HepG2 (cell line): ENCODE results near the gene PRKN.

Experiments
- BHLHE40 ChIP-seq: IDR thresholded peaks from 2 replicates; pipeline ENCODE4 v1.6.1; 2011; ENCODE audit warnings: low read length, improper control_type of control experiment
- CREB1 ChIP-seq, 2 experiments: fragments of 450-650 bp in 1 of 2; IDR thresholded peaks; 2 replicates each; pipeline ENCODE4 v1.6.1; 2016 to 2017; ENCODE audit warnings: control low read depth in 1 of 2, mild to moderate bottlenecking in 1 of 2, missing compliant biosample characterization in 1 of 2, missing genetic modification characterization in 1 of 2
- EZH2 ChIP-seq: conservative IDR thresholded peaks from 2 replicates; pipeline ENCODE4 v1.6.1; 2012; ENCODE audit warnings: mild to moderate bottlenecking, low read depth, low read length, moderate library complexity
- IRF2 ChIP-seq: IDR thresholded peaks from 2 replicates; pipeline ENCODE4 v1.6.1; 2018; ENCODE audit warnings: missing genetic modification reagents, missing compliant biosample characterization
- KDM1A ChIP-seq: IDR thresholded peaks from 2 replicates; pipeline ENCODE4 v1.6.1; 2016; ENCODE audit warnings: missing compliant biosample characterization
- KLF12 ChIP-seq: sonication (generic); formaldehyde crosslinking; IDR thresholded peaks from 2 replicates; pipeline ENCODE4 v1.4.0; 2020; ENCODE audit warnings: missing genetic modification reagents, borderline replicate concordance
- NR2F6 ChIP-seq, 2 experiments: IDR thresholded peaks; 2 replicates each; pipeline ENCODE4 v1.6.1; 2016; ENCODE audit warnings: antibody characterized with exemption in 1 of 2, mild to moderate bottlenecking in 1 of 2
- SRSF9 ChIP-seq: fragments of 200-400 bp; formaldehyde crosslinking; IDR thresholded peaks from 2 replicates; pipeline ENCODE4 v1.6.1; 2018; ENCODE audit warnings: borderline replicate concordance, mild to moderate bottlenecking, low read depth, low read length; ENCODE audit not compliant: insufficient read depth, poor library complexity, severe bottlenecking
- ZNF33B ChIP-seq: sonication (generic); formaldehyde crosslinking; IDR thresholded peaks from 2 replicates; pipeline ENCODE4 v1.5.1; 2020; ENCODE audit warnings: mild to moderate bottlenecking, missing genetic modification reagents
- ZNF766 ChIP-seq: sonication (generic); formaldehyde crosslinking; IDR thresholded peaks from 2 replicates; pipeline ENCODE4 v1.5.0; 2020; ENCODE audit warnings: missing genetic modification reagents, borderline replicate concordance
- TF ChIP-seq, protein P1 (sequence below): sonication (generic); formaldehyde crosslinking; IDR thresholded peaks from 2 replicates; pipeline ENCODE4 v1.5.0; 2020; ENCODE audit warnings: mild to moderate bottlenecking, missing genetic modification reagents, moderate library complexity
- TF ChIP-seq, protein P2 (sequence below): sonication (generic); formaldehyde crosslinking; IDR thresholded peaks from 2 replicates; pipeline ENCODE4 v1.8.0; 2022; ENCODE audit warnings: missing genetic modification reagents, low read depth, mild to moderate bottlenecking, borderline replicate concordance
- TF ChIP-seq, protein P3 (sequence below), 2 experiments: IDR thresholded peaks; 2 replicates each; pipeline ENCODE4 v1.6.1; 2011 to 2012; ENCODE audit warnings: low read length in 2 of 2, borderline replicate concordance in 1 of 2, low read depth in 1 of 2, mild to moderate bottlenecking in 1 of 2, moderate library complexity in 1 of 2

DNA sequence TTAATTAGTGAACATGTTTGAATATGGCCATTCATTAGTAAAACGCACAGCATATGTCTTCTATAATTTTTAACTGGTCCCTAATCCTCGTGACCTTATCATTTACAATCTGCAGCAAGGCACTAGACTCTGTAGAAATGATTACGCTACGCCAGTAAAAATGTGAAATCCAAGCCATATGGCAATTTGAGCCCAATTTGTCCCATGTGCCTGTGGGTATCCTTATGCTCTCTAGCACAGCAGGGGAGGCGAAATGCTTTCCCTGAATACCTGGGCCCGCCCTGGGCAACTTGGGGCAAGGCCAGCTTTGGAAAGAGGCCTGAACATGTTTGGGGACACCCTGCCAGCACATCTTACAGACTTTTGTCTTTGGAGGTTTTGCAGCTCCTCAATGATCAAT, 1331.0 kb downstream of the PRKN start:
- TF ChIP-seq, protein P1, sequence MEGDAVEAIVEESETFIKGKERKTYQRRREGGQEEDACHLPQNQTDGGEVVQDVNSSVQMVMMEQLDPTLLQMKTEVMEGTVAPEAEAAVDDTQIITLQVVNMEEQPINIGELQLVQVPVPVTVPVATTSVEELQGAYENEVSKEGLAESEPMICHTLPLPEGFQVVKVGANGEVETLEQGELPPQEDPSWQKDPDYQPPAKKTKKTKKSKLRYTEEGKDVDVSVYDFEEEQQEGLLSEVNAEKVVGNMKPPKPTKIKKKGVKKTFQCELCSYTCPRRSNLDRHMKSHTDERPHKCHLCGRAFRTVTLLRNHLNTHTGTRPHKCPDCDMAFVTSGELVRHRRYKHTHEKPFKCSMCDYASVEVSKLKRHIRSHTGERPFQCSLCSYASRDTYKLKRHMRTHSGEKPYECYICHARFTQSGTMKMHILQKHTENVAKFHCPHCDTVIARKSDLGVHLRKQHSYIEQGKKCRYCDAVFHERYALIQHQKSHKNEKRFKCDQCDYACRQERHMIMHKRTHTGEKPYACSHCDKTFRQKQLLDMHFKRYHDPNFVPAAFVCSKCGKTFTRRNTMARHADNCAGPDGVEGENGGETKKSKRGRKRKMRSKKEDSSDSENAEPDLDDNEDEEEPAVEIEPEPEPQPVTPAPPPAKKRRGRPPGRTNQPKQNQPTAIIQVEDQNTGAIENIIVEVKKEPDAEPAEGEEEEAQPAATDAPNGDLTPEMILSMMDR (CRISPR knock-in tag): no peak
- TF ChIP-seq KDM1A (CRISPR knock-in tag) (no peak), CREB1 (IDR thresholded peaks at IDR 0.05) (no peak), CREB1 (CRISPR knock-in tag; IDR thresholded peaks at IDR 0.05) (no peak), NR2F6 (IDR thresholded peaks at IDR 0.05) (no peak), NR2F6 (CRISPR knock-in tag; IDR thresholded peaks at IDR 0.05) (no peak), KLF12 (CRISPR knock-in tag) (no peak), SRSF9 (no peak), BHLHE40 (no peak), ZNF766 (CRISPR knock-in tag) (no peak), ZNF33B (CRISPR knock-in tag) (no peak), EZH2 (no peak), IRF2 (CRISPR knock-in tag) (no peak)
- TF ChIP-seq, protein P2, sequence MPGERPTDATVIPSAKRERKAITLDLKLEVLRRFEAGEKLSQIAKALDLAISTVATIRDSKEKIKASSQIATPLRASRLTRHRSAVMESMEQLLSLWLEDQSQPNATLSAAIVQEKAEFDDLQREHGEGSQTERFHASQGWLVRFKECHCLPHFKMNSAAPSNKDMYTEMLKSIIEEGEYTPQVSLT (CRISPR knock-in tag): no peak
- TF ChIP-seq, protein P3, sequence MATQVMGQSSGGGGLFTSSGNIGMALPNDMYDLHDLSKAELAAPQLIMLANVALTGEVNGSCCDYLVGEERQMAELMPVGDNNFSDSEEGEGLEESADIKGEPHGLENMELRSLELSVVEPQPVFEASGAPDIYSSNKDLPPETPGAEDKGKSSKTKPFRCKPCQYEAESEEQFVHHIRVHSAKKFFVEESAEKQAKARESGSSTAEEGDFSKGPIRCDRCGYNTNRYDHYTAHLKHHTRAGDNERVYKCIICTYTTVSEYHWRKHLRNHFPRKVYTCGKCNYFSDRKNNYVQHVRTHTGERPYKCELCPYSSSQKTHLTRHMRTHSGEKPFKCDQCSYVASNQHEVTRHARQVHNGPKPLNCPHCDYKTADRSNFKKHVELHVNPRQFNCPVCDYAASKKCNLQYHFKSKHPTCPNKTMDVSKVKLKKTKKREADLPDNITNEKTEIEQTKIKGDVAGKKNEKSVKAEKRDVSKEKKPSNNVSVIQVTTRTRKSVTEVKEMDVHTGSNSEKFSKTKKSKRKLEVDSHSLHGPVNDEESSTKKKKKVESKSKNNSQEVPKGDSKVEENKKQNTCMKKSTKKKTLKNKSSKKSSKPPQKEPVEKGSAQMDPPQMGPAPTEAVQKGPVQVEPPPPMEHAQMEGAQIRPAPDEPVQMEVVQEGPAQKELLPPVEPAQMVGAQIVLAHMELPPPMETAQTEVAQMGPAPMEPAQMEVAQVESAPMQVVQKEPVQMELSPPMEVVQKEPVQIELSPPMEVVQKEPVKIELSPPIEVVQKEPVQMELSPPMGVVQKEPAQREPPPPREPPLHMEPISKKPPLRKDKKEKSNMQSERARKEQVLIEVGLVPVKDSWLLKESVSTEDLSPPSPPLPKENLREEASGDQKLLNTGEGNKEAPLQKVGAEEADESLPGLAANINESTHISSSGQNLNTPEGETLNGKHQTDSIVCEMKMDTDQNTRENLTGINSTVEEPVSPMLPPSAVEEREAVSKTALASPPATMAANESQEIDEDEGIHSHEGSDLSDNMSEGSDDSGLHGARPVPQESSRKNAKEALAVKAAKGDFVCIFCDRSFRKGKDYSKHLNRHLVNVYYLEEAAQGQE (IDR thresholded peaks at IDR 0.05; ENCODE audit: borderline replicate concordance in 1 of 2, low read depth in 1 of 2, low read length in 2 of 2): no peak
